ENCODE measurements around the gene PIK3AP1. TPM values are rescaled to one million over a fixed set of nuclear protein-coding genes. Genes with fewer than 3 reads are reported as not detected.

PIK3AP1 gene
- 528 and 572 TPM in 2 replicates for total RNA-seq (2013; cell fraction: nucleolus; rRNA removed)
- total RNA-seq (2014; rRNA removed) (151 and 167 TPM in 2 replicates), total RNA-seq (2014; rRNA removed; fragmentation: Illumina TruSeq; extraction: Trizol) (143 and 148 TPM in 2 replicates), total RNA-seq (2021) (137 and 142 TPM in 2 replicates), polyA plus RNA-seq (2011; rRNA removed) (281 and 306 TPM in 2 replicates), polyA plus RNA-seq (2014; fragmentation: Illumina TruSeq; extraction: Trizol) (107 and 128 TPM in 2 replicates), polyA plus RNA-seq (2014; fragmentation: Nextera tagmentation; extraction: Ambion mirVana) (10 to 100 TPM; 26.2 to 37.0 TPM), polyA plus RNA-seq (2014; rRNA removed) (108 and 110 TPM in 2 replicates), polyA plus RNA-seq (2016; fragmentation: Nextera tagmentation; extraction: Ambion mirVana) (10 to 100 TPM; 92.4 to 93.7 TPM), polyA minus RNA-seq (2011; rRNA and poly(A)+ RNA removed) (802 and 813 TPM in 2 replicates), Bru-seq, nascent RNA (percentile 96 among the genes with signal in this experiment), BruChase-seq, experiment 1, labeled RNA remaining after a 6-hour chase (percentile 94 among the genes with signal in this experiment), BruChase-seq, experiment 2, labeled RNA remaining after a 2-hour chase (percentile 92 among the genes with signal in this experiment)
- 51.5 TPM for polyA plus RNA-seq (2011; ENCODE audit: low read depth)
- 333 and 336 TPM in 2 replicates for polyA plus RNA-seq (2011; cell fraction: cytosol; rRNA removed)
- 200 and 264 TPM in 2 replicates for polyA plus RNA-seq (2011; cell fraction: nucleus; rRNA removed)
- 66.8 and 75.2 TPM in 2 replicates for polyA plus RNA-seq (2012)
- 162 and 192 TPM in 2 replicates for polyA minus RNA-seq (2011; cell fraction: cytosol; rRNA and poly(A)+ RNA removed)
- polyA minus RNA-seq (2011; cell fraction: nucleus; rRNA and poly(A)+ RNA removed) = 171 and 266 TPM in 2 replicates
- long read RNA-seq, experiment 1, full-length matches to known transcripts = 3 of 38 reads
- long read RNA-seq, experiment 1, partial matches to known transcripts = 5 of 38 reads
- long read RNA-seq, experiment 1, other reads (novel, unspliced or antisense) = 30 of 38 reads
- long read RNA-seq, experiment 2, partial matches to known transcripts = 85 of 239 reads
- long read RNA-seq, experiment 2, other reads (novel, unspliced or antisense) = 154 of 239 reads

- WGBS (ENCODE audit: insufficient coverage, insufficient replicate concordance, low lambda C conversion rate, missing lambda C conversion rate) = under 1% methylated on average over 20 of the region's 52 CpGs
- SMC1A ChIA-PET (ENCODE audit: uncharacterized antibody, unreplicated experiment) = interaction anchor here (0.9 to 2.4 kb wide), 11 partner anchors 14 to 135 kb away, joined by 3 to 13 read pairs (median 5); no protein-coding TSS in a partner anchor
- Histone ChIP-seq H3K9ac (ENCODE audit: control insufficient read depth, insufficient read depth, low read length) (peak within 1 kb of the TSS; percentile 76), H3K4me3 (peak within 1 kb of the TSS; percentile 97), H3K4me1 (ENCODE audit: control insufficient read depth, insufficient read depth, low read length) (peaks cover 30% of the 10 kb centered on the region), H3K79me2 (ENCODE audit: control insufficient read depth, insufficient read depth, low read length) (peaks cover 44% of the 10 kb centered on the region), H3K4me2 (ENCODE audit: control insufficient read depth, insufficient read depth) (peak within 1 kb of the TSS; percentile 97), H3K27me3 (replicated peaks in 1 of 2; ENCODE audit: control insufficient read depth in 2 of 2, insufficient read depth in 2 of 2, low read length in 1 of 2) (no peaks in the 10 kb centered on the region), H4K20me1 (ENCODE audit: control insufficient read depth, insufficient read depth) (no peaks in the 10 kb centered on the region), H3K27ac (ENCODE audit: control insufficient read depth, insufficient read depth) (peak within 1 kb of the TSS; percentile 82), H3K36me3 (ENCODE audit: control insufficient read depth in 2 of 2, insufficient read depth in 2 of 2, low read length in 1 of 2) (no peaks in the 10 kb centered on the region), H2AFZ (ENCODE audit: control insufficient read depth, low read depth, low read length) (peak within 1 kb of the TSS; percentile 82), H3K9me3 (replicated peaks; ENCODE audit: control insufficient read depth, insufficient read depth, low read length) (no peaks in the 10 kb centered on the region)
- RAD21 ChIA-PET (ENCODE audit: unreplicated experiment) = interaction anchor here (0.6 to 2.1 kb wide), 8 partner anchors 12 to 78 kb away, joined by 3 to 13 read pairs (median 4); no protein-coding TSS in a partner anchor
- ATAC-seq = peak; percentile 80
- intact Hi-C loops (cut with micrococcal nuclease; ENCODE audit: unreplicated experiment) = loop anchor here (1.0 to 2.0 kb wide), 2 partner anchors 20 to 28 kb away; no protein-coding TSS in a partner anchor
- BruUV-seq (replicated peaks) = no TSS peak
- POLR2A ChIA-PET = interaction anchor here (0.6 to 1.3 kb wide), 4 partner anchors 16 to 24 kb away, joined by 3 to 6 read pairs (median 4); no protein-coding TSS in a partner anchor
- in situ Hi-C loops (cut with MboI) = no loop called here
- CTCF ChIA-PET = interaction anchor here (1.2 to 2.3 kb wide), 12 partner anchors 16 to 128 kb away, joined by 3 to 13 read pairs (median 4); no protein-coding TSS in a partner anchor
- FAIRE-seq = peak; percentile 54
- DNase-seq (ENCODE audit: low read depth, low spot score) = no peak
- TF ChIP-seq ZZZ3 (IDR thresholded peaks at IDR 0.05; ENCODE audit: control insufficient read depth, insufficient read length, low read depth) (no peak), SPI1 (IDR thresholded peaks at IDR 0.05; ENCODE audit: borderline replicate concordance, insufficient read depth, low read depth, low read length) (peak; percentile 90), BACH1 (IDR thresholded peaks at IDR 0.05; ENCODE audit: borderline replicate concordance) (peak; percentile 82), CEBPB (IDR thresholded peaks at IDR 0.05; ENCODE audit: borderline replicate concordance in 1 of 2, low read depth in 2 of 2, low read length in 2 of 2) (no peak), TCF3 (IDR thresholded peaks at IDR 0.05; ENCODE audit: borderline replicate concordance, insufficient read depth, low read depth, low read length) (peak; percentile 92), PAX5 (IDR thresholded peaks at IDR 0.05; ENCODE audit: borderline replicate concordance, low read depth, low read length) (0 out of 2 replicates have a peak, but pooled peaks have one; percentile 7), NFYA (IDR thresholded peaks at IDR 0.05; ENCODE audit: borderline replicate concordance, low read depth, low read length) (no peak), HCFC1 (IDR thresholded peaks at IDR 0.05; ENCODE audit: low read length) (no peak), BCL11A (IDR thresholded peaks at IDR 0.05; ENCODE audit: low read depth, low read length) (no peak), GATAD2B (conservative IDR thresholded peaks at IDR 0.05; ENCODE audit: low read depth) (peak; percentile 83; the same call in 1 of the 2 replicates), POLR2AphosphoS5 (IDR thresholded peaks at IDR 0.05; ENCODE audit: low read length) (peak; percentile 47; the same call in 1 of the 2 replicates), ZNF687 (IDR thresholded peaks at IDR 0.05) (peak; percentile 59), NFIC (IDR thresholded peaks at IDR 0.05; ENCODE audit: low read depth, low read length) (no peak), ZNF384 (IDR thresholded peaks at IDR 0.05; ENCODE audit: borderline replicate concordance, low read depth, low read length) (no peak), MXI1 (IDR thresholded peaks at IDR 0.05; ENCODE audit: low read depth, low read length) (peak; percentile 83)
These were observed at the start of gene PIK3AP1 for GRCh38 chr10:96720422-96721206. Gene PIK3AP1, minus strand, starts transcription at chr10:96720514. Its CDS starts 120 bp downstream, at chr10:96720394.

Measured in GM12878 (cell line).